SK-N-MC (cell line): Measurements from ENCODE around the gene B4GALNT4.
"Not testable (repeated sequence)": the region's sequence is repeated elsewhere in the genome, so short reads cannot be mapped to it uniquely, and the experiment has no call there.

Experiments used
- DNase-seq: peaks from one replicate; pipeline ENCODE4 v3.0.0-alpha.2; 2011; ENCODE audit warnings: low read depth, low spot score
- H3K27ac ChIP-seq: fragments of 200-600 bp; sonication (generic); 2 replicates; pipeline ENCODE4 v1.5.1; 2016; ENCODE audit warnings: mixed run types
- H3K36me3 ChIP-seq: fragments of 200-600 bp; sonication (generic); 2 replicates; pipeline ENCODE4 v1.6.1; 2017; ENCODE audit warnings: antibody characterized with exemption, low read length, mixed read lengths; ENCODE audit not compliant: insufficient read depth
- H3K4me3 ChIP-seq: fragments of 200-600 bp; sonication (generic); 2 replicates; pipeline ENCODE4 v1.5.1; 2016
- H3K9ac ChIP-seq: fragments of 200-600 bp; sonication (generic); 2 replicates; pipeline ENCODE4 v1.8.0; 2017; ENCODE audit warnings: mixed run types, mixed read lengths; ENCODE audit not compliant: insufficient read length
- H3K9me3 ChIP-seq: fragments of 200-600 bp; sonication (generic); 2 replicates; pipeline ENCODE4 v1.6.1; 2017; ENCODE audit warnings: low read depth, mild to moderate bottlenecking, antibody characterized with exemption, low read length, moderate library complexity, mixed read lengths
- EZH2 ChIP-seq: fragments of 200-600 bp; sonication (generic); IDR thresholded peaks from one replicate; pipeline ENCODE4 v1.6.1; 2017; ENCODE audit warnings: antibody characterized with exemption
- FOXP2 ChIP-seq: optimal IDR thresholded peaks from 2 replicates; pipeline ENCODE3; 2011; ENCODE audit warnings: mild to moderate bottlenecking, moderate library complexity; ENCODE audit not compliant: insufficient read depth; ENCODE audit errors: extremely low read length, control extremely low read depth
- POLR2AphosphoS5 ChIP-seq: IDR thresholded peaks from 2 replicates; pipeline ENCODE4 v1.6.1; 2012; ENCODE audit warnings: mild to moderate bottlenecking, low read depth, low read length, borderline replicate concordance

The B4GALNT4 gene

DNA sequence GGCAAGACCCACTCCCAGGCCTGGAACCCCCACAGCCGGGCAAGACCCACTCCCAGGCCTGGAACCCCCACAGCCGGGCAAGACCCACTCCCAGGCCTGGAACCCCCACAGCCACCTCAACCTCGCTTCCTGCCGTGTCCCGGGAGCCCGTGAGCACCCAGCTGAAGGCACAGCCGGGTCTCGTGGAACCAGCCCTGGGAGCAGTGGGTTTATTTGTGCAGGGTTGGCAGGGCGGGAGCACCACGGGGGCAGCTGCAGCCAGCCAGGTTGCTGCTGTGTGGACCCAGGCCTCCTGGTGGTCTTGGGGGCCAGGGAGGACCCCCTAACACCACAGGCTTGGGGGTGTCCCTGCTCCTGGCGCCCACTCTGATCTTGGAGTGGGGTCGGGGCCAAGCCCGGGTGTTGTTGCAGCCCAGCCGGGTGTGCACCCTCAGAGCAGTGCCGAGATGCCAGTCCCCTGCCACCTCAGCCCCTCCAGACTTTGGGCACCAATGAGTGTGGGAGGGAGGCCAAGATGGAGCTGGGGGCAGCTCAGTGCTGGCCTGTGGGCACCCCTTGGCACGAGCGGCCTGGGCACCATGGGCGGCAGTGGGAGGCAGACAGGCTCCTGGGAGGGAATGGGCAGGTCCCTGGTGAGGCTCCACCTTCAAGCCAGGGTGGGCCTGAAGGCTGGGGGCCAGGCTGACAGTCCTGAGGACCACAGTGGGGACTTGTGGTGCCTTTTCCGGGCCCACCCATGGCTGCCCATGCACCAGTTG is 16.5 kb downstream of the B4GALNT4 start:
- Histone ChIP-seq H3K9ac (no peak overlapping the region), H3K36me3 (no peaks in the 10 kb centered on the region; the same call in 1 of the 2 replicates), H3K9me3 (no peaks in the 10 kb centered on the region), H3K4me3 (no peak overlapping the region), H3K27ac (no peak overlapping the region)
- DNase-seq, result no peak
- TF ChIP-seq POLR2AphosphoS5, result no peak
- TF ChIP-seq FOXP2, result no peak
- TF ChIP-seq EZH2, result no peak

DNA sequence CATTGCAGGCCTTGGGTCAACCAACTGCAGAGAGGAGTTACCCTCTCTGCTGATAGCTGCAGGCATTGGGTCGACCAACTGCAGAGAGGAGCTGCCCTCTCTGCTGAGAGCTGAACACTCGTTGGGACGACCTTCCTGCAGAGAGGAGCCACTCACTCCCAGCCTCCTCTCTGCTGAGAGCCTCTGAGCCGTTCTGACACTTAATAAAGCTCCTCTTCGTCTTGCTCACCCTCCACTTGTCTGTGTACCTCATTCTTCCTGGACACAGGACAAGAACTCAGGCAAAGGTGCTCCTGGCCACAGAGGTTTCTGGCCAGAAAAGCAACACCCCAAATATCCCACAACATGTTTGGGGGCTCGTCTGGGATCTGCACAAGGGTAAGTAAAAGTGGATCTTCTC is 17.2 kb downstream of the B4GALNT4 start:
- H3K36me3 ChIP-seq, result no peaks in the 10 kb centered on the region
- no peak overlapping the region for H3K27ac ChIP-seq
- no peaks in the 10 kb centered on the region for H3K9me3 ChIP-seq
- no peak for DNase-seq
- TF ChIP-seq FOXP2 (no peak), POLR2AphosphoS5 (no peak), EZH2 (no peak)
- H3K4me3 ChIP-seq, result no peak overlapping the region
- H3K9ac ChIP-seq, result no peak overlapping the region

DNA sequence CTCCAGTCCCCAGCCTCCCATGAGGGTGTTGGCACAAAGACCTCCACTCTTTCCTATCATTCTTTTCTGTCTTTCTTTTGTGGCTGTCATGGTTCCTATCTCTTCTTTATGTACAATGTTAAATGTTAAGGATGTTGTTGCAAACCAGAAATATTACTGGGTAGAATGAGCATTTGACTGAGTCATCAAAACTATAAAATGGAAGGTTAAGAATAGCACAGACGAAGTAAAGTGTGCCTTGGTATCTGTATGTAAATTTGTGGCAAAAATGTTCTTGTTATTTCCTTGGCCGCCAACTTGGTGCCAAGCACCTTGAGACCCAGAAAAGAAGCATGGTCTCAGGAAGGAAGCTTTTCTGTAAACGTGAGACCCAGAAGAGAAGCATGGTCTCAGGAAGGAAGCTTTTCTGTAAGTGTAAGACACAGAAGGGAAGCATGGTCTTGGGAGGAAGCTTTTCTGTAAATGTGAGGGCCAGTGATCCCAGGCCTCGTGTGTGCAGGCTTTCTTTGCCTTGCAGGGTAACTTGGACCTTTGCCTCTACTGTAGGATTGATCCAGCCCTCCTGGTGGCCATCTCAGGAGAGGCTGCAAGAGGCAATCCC is 18.0 kb downstream of the B4GALNT4 start:
- no peaks in the 10 kb centered on the region for H3K9me3 ChIP-seq
- no peak overlapping the region for H3K27ac ChIP-seq
- TF ChIP-seq FOXP2 (no peak), EZH2 (no peak), POLR2AphosphoS5 (no peak)
- H3K9ac ChIP-seq, result no peak overlapping the region
- no peaks in the 10 kb centered on the region for H3K36me3 ChIP-seq
- H3K4me3 ChIP-seq, result no peak overlapping the region
- DNase-seq, result no peak

DNA sequence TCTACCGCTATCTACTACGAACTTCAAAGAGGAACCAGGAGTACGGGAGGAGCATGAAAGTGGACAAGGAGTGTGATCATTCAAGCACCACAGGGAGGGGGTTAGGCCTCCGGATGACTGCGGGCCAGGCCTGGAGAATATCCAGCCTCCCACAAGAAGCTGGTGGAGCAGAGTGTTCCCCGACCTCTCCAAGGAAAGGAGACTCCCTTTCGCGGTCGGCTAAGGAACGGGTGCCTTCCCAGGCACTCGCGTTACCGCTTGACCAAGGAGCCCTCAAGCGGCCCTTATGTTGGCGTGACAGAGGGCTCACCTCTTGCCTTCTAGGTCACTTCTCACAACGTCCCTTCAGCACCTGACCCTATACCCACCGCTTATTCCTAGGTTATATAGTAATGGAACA is 20.1 kb downstream of the B4GALNT4 start:
- DNase-seq, H3K4me3 ChIP-seq: not testable (repeated sequence)

DNA sequence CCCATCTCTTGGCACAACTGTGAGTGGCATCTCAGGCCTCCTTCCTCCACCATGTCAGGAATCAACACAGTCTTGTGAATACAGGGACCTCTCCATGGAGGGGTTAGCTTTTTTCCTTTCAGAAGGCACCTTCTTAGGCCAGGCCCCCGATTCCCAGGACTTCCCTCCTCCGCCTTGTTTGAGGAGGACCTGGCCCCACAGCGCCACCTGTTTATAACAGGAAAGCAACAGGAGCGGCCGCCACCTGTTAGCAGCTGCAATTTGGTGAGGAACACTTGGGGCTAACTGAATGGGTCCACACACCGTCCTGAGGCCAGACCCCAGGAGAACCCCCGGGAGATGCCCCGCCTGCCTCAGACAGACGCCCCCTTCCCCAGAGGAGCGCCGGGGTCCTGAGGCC is 20.9 kb downstream of the B4GALNT4 start:
- Histone ChIP-seq H3K9ac (no peak overlapping the region), H3K27ac (no peak overlapping the region), H3K4me3 (no peak overlapping the region), H3K9me3 (no peaks in the 10 kb centered on the region), H3K36me3 (no peaks in the 10 kb centered on the region)
- DNase-seq, result no peak
- TF ChIP-seq EZH2 (no peak), POLR2AphosphoS5 (no peak), FOXP2 (no peak)

More for the DNA sequence above, 20.1 kb downstream of the B4GALNT4 start:
- not testable (repeated sequence) for H3K9me3 ChIP-seq, H3K9ac ChIP-seq, H3K36me3 ChIP-seq, H3K27ac ChIP-seq

DNA sequence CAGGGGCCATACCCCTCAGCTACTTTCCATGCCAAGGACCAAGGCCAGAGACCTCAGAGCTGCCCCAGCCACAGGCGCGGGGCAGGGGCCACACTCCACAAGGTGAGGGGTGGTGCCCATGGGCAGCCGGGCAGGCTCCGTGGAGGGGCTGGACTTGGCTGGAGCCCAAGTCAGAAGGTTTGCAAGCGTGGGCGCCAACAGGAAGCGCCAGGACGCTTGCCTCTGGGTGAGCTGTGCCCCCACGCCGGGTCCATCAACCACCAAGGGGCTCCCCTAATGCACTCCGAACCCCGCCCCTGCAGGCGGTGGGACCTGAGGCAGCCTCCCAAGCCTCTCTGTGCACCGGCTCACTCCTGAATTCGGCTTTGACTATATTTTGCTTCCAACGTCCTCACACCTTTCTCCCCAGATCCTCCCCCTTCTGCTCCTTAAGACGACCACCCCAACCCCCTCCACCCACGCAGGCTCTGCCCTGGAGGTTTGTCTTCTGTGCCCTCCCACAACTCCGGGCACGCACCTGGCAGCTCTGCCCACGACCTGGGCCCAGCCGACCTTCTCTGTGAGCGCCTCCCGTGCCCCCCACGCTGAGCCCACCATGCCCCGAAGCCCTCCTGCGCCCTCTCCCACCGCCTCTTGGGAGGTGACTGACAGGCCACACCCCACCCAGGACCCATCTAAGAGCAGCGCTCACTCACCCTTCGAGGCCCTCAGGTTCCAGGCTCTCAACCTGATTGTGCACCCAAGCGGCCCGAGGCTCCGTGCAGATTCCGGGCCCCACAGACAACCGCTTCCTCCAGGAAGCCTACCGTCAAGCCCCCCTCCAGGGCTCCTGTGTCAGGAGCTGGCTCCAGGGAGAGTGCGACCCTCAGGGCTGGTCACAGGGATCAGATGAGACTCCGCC is 22.1 kb downstream of the B4GALNT4 start:
- Histone ChIP-seq H3K27ac (no peak overlapping the region), H3K4me3 (no peak overlapping the region), H3K36me3 (no peaks in the 10 kb centered on the region), H3K9me3 (no peaks in the 10 kb centered on the region), H3K9ac (no peak overlapping the region)
- no peak for DNase-seq
- TF ChIP-seq EZH2, result no peak
- TF ChIP-seq POLR2AphosphoS5, result no peak
- TF ChIP-seq FOXP2, result no peak

DNA sequence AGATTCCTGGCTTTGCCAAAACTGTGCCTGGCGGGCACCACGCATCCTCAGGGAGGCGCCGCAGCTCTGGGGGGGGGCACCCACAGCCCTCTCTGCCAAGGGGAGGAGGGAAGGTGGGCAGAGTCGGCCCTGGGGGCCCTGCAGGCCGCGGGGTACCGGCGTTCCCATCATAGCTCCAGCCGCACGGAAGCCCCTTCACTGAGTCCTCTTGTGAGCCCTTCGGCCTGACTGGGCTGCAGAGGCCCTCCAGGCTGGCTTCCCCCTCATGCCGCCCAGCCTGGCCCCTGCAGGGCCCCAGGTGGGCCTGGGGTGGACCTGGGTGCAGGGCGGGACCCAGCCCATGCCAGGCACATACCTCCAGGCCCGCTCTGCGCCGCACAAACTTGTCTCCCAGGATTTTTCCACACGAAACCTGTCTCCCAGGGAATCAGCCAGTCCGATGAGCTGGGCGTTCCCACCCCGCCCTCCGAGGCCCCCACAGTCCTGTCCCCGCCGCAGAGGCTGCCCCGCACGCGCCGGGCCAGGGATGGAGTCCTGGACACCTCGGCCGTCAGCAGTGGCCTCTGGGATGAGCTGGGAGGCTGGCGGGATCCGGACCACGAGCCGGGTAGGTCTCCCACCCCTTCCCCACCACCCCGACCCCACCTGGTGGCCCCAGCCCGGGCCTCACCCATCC is 22.9 kb downstream of the B4GALNT4 start:
- Histone ChIP-seq H3K4me3 (no peak overlapping the region), H3K36me3 (no peaks in the 10 kb centered on the region), H3K9me3 (no peaks in the 10 kb centered on the region), H3K27ac (no peak overlapping the region), H3K9ac (no peak overlapping the region)
- no peak for TF ChIP-seq EZH2
- TF ChIP-seq POLR2AphosphoS5, result no peak
- no peak for TF ChIP-seq FOXP2
- no peak for DNase-seq
